ENCODE measurements around the gene CTBP1.
"Not testable (repeated sequence)": the region's sequence is repeated elsewhere in the genome, so short reads cannot be mapped to it uniquely, and the experiment has no call there.

CTBP1 gene

GRCh38 chr4:1248245-1249147 lies at the start of gene CTBP1:
Gene CTBP1 (minus strand): TSS chr4:1249130. CDS start chr4:1241331, 7,799 bp downstream.
- peaks cover 47% of the 10 kb centered on the region for H3K4me1 ChIP-seq (ENCODE audit: control insufficient read depth, insufficient read depth, low read length)

GRCh38 chr4:1298461-1298860 lies 49.5 kb upstream of the CTBP1 start:
- H3K36me3 ChIP-seq (ENCODE audit: control insufficient read depth, insufficient read depth, low read length) = peaks cover 4% of the 10 kb centered on the region
- H3K4me3 ChIP-seq (ENCODE audit: low read length) = no peak overlapping the region
- no peaks in the 10 kb centered on the region for H3K9me3 ChIP-seq (ENCODE audit: control insufficient read depth, low read length)
- H3K27me3 ChIP-seq (ENCODE audit: control insufficient read depth, insufficient read depth, low read length) = no peaks in the 10 kb centered on the region
- H3K4me1 ChIP-seq (ENCODE audit: control insufficient read depth, insufficient read depth, low read length) = peaks cover 10% of the 10 kb centered on the region
- H3K9ac ChIP-seq (ENCODE audit: low read length) = no peak overlapping the region

More at GRCh38 chr4:1248245-1249147, at the start of gene CTBP1:
- Histone ChIP-seq H3K9me3 (ENCODE audit: control insufficient read depth, low read length) (peaks cover 4% of the 10 kb centered on the region), H3K9ac (ENCODE audit: low read length) (peak within 1 kb of the TSS; percentile 87), H3K36me3 (ENCODE audit: control insufficient read depth, insufficient read depth, low read length) (no peaks in the 10 kb centered on the region), H3K4me3 (ENCODE audit: low read length) (peak within 1 kb of the TSS; percentile 34), H3K27me3 (ENCODE audit: control insufficient read depth, insufficient read depth, low read length) (no peaks in the 10 kb centered on the region)

GRCh38 chr4:1297456-1298325 lies 48.8 kb upstream of the CTBP1 start:
- H3K4me1 ChIP-seq (ENCODE audit: control insufficient read depth, insufficient read depth, low read length) = peaks cover 10% of the 10 kb centered on the region

GRCh38 chr4:1297023-1297395 lies 48.1 kb upstream of the CTBP1 start:
- Histone ChIP-seq H3K4me3 (ENCODE audit: low read length) (no peak overlapping the region), H3K4me1 (ENCODE audit: control insufficient read depth, insufficient read depth, low read length) (peaks cover 14% of the 10 kb centered on the region), H3K27me3 (ENCODE audit: control insufficient read depth, insufficient read depth, low read length) (no peaks in the 10 kb centered on the region), H3K9me3 (ENCODE audit: control insufficient read depth, low read length) (no peaks in the 10 kb centered on the region), H3K36me3 (ENCODE audit: control insufficient read depth, insufficient read depth, low read length) (peaks cover 4% of the 10 kb centered on the region), H3K9ac (ENCODE audit: low read length) (no peak overlapping the region)

More at GRCh38 chr4:1297456-1298325, 48.8 kb upstream of the CTBP1 start:
- Histone ChIP-seq H3K27me3 (ENCODE audit: control insufficient read depth, insufficient read depth, low read length) (no peaks in the 10 kb centered on the region), H3K4me3 (ENCODE audit: low read length) (no peak overlapping the region), H3K36me3 (ENCODE audit: control insufficient read depth, insufficient read depth, low read length) (peaks cover 4% of the 10 kb centered on the region), H3K9ac (ENCODE audit: low read length) (no peak overlapping the region), H3K9me3 (ENCODE audit: control insufficient read depth, low read length) (no peaks in the 10 kb centered on the region)

GRCh38 chr4:1296324-1297022 lies 47.5 kb upstream of the CTBP1 start:
- Histone ChIP-seq H3K4me1 (ENCODE audit: control insufficient read depth, insufficient read depth, low read length) (peaks cover 17% of the 10 kb centered on the region), H3K36me3 (ENCODE audit: control insufficient read depth, insufficient read depth, low read length) (peaks cover 4% of the 10 kb centered on the region), H3K9me3 (ENCODE audit: control insufficient read depth, low read length) (no peaks in the 10 kb centered on the region), H3K4me3 (ENCODE audit: low read length) (no peak overlapping the region), H3K9ac (ENCODE audit: low read length) (no peak overlapping the region), H3K27me3 (ENCODE audit: control insufficient read depth, insufficient read depth, low read length) (no peaks in the 10 kb centered on the region)

- Histone ChIP-seq H3K36me3 (ENCODE audit: control insufficient read depth, insufficient read depth, low read length) (peaks cover 4% of the 10 kb centered on the region), H3K27me3 (ENCODE audit: control insufficient read depth, insufficient read depth, low read length) (no peaks in the 10 kb centered on the region), H3K4me3 (ENCODE audit: low read length) (no peak overlapping the region), H3K4me1 (ENCODE audit: control insufficient read depth, insufficient read depth, low read length) (peaks cover 25% of the 10 kb centered on the region), H3K9ac (ENCODE audit: low read length) (no peak overlapping the region), H3K9me3 (ENCODE audit: control insufficient read depth, low read length) (no peaks in the 10 kb centered on the region)
Observed at GRCh38 chr4:1295405-1296055, 46.6 kb upstream of the CTBP1 start.

GRCh38 chr4:1294891-1295290 lies 46.0 kb upstream of the CTBP1 start:
- no peaks in the 10 kb centered on the region for H3K27me3 ChIP-seq (ENCODE audit: control insufficient read depth, insufficient read depth, low read length)
- no peaks in the 10 kb centered on the region for H3K9me3 ChIP-seq (ENCODE audit: control insufficient read depth, low read length)
- no peak overlapping the region for H3K9ac ChIP-seq (ENCODE audit: low read length)
- H3K4me3 ChIP-seq (ENCODE audit: low read length) = no peak overlapping the region
- H3K36me3 ChIP-seq (ENCODE audit: control insufficient read depth, insufficient read depth, low read length) = peaks cover 4% of the 10 kb centered on the region
- H3K4me1 ChIP-seq (ENCODE audit: control insufficient read depth, insufficient read depth, low read length) = peaks cover 25% of the 10 kb centered on the region

- Histone ChIP-seq H3K36me3 (ENCODE audit: control insufficient read depth, insufficient read depth, low read length) (peaks cover 4% of the 10 kb centered on the region), H3K9ac (ENCODE audit: low read length) (no peak overlapping the region), H3K27me3 (ENCODE audit: control insufficient read depth, insufficient read depth, low read length) (no peaks in the 10 kb centered on the region), H3K4me1 (ENCODE audit: control insufficient read depth, insufficient read depth, low read length) (peaks cover 25% of the 10 kb centered on the region), H3K9me3 (ENCODE audit: control insufficient read depth, low read length) (no peaks in the 10 kb centered on the region), H3K4me3 (ENCODE audit: low read length) (no peak overlapping the region)
Observed at GRCh38 chr4:1294424-1294823, 45.5 kb upstream of the CTBP1 start.

GRCh38 chr4:1293991-1294390 lies 45.1 kb upstream of the CTBP1 start:
- peaks cover 25% of the 10 kb centered on the region for H3K4me1 ChIP-seq (ENCODE audit: control insufficient read depth, insufficient read depth, low read length)
- peaks cover 4% of the 10 kb centered on the region for H3K36me3 ChIP-seq (ENCODE audit: control insufficient read depth, insufficient read depth, low read length)
- peak overlapping the region; percentile 43 for H3K9ac ChIP-seq (ENCODE audit: low read length)
- no peak overlapping the region for H3K4me3 ChIP-seq (ENCODE audit: low read length)
- no peaks in the 10 kb centered on the region for H3K27me3 ChIP-seq (ENCODE audit: control insufficient read depth, insufficient read depth, low read length)
- H3K9me3 ChIP-seq (ENCODE audit: control insufficient read depth, low read length) = no peaks in the 10 kb centered on the region

- Histone ChIP-seq H3K27me3 (ENCODE audit: control insufficient read depth, insufficient read depth, low read length) (no peaks in the 10 kb centered on the region), H3K4me1 (ENCODE audit: control insufficient read depth, insufficient read depth, low read length) (peaks cover 25% of the 10 kb centered on the region)
Observed at GRCh38 chr4:1293531-1293941, 44.6 kb upstream of the CTBP1 start.

GRCh38 chr4:1292703-1293011 lies 43.7 kb upstream of the CTBP1 start:
- H3K27me3 ChIP-seq (ENCODE audit: control insufficient read depth, insufficient read depth, low read length); H3K4me3 ChIP-seq (ENCODE audit: low read length); H3K9ac ChIP-seq (ENCODE audit: low read length); H3K36me3 ChIP-seq (ENCODE audit: control insufficient read depth, insufficient read depth, low read length); H3K9me3 ChIP-seq (ENCODE audit: control insufficient read depth, low read length): not testable (repeated sequence)
- peaks cover 25% of the 10 kb centered on the region for H3K4me1 ChIP-seq (ENCODE audit: control insufficient read depth, insufficient read depth, low read length)

More at GRCh38 chr4:1293531-1293941, 44.6 kb upstream of the CTBP1 start:
- Histone ChIP-seq H3K4me3 (ENCODE audit: low read length) (no peak overlapping the region), H3K9ac (ENCODE audit: low read length) (peak overlapping the region; percentile 43), H3K9me3 (ENCODE audit: control insufficient read depth, low read length) (no peaks in the 10 kb centered on the region), H3K36me3 (ENCODE audit: control insufficient read depth, insufficient read depth, low read length) (peaks cover 4% of the 10 kb centered on the region)

Measured in mucosa of stomach (tissue), 1 donor.